Measurements from ENCODE around the gene PFKL. TPM values are rescaled to one million over a fixed set of nuclear protein-coding genes. Genes with fewer than 3 reads are reported as not detected.
A peak's percentile ranks its signal among the peaks of the same experiment; 100 is the strongest.
"Not testable (repeated sequence)": the region's sequence is repeated elsewhere in the genome, so short reads cannot be mapped to it uniquely, and the experiment has no call there.

The PFKL gene
- total and polyA plus RNA-seq, 4 donors, result 48.0 to 115 (median 103) TPM

DNA sequence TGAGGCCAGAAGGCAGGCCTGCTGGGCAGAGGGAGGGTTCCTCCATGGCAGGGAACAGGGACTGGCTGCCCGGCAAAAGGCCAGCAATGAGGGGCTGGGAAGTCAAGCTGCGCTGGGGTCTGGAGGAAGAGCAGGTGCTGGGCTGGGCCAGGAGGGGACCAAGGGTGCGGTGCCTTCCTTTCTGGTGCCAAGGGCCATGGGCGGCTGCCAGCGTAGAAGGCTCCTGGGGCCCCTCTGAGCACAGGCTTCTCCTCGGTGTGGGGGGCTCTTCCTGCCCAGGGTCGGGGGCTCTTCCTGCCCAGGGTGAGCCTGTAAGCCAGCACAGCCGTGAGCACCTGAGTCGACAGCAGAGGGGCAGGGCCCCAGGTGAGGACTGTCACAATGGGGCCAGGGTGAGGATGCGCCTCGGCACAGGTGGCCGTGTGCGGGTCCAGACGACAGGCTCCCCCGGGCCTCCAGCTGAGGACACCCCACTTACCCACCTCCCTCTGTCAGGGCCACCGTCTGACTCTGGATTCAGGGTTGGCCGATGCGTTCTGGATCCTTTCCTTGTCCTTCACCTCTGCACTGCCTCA, 27.5 kb upstream of the PFKL start:
- Histone ChIP-seq H3K4me1 (ENCODE audit: control insufficient read depth in 1 of 2, insufficient read depth in 2 of 2, low read length in 2 of 2) (no peaks in the 10 kb centered on the region), H3K27ac (ENCODE audit: low read depth in 1 of 2, low read length in 2 of 2) (no peak overlapping the region), H3K36me3 (ENCODE audit: control insufficient read depth in 1 of 2, insufficient read depth in 2 of 2, low read length in 1 of 2) (no peaks in the 10 kb centered on the region), H3K4me3 (ENCODE audit: low read length in 2 of 2) (no peak overlapping the region), H3K9me3 (ENCODE audit: control insufficient read depth, low read length) (no peaks in the 10 kb centered on the region), H3K27me3 (ENCODE audit: control insufficient read depth in 1 of 2, insufficient read depth in 2 of 2, low read length in 1 of 2) (no peaks in the 10 kb centered on the region)
- intact Hi-C loops (cut with DNase I), result no loop called here
- DNase-seq (no peak), ATAC-seq (ENCODE audit: low FRiP score) (no peak)
- WGBS, 2 donors, result 90 to 92% methylated on average over 18 of the region's 18 CpGs

- 87 to 90% methylated on average over 7 of the region's 7 CpGs for WGBS, 2 donors
- H3K4me1 ChIP-seq (ENCODE audit: control insufficient read depth in 1 of 2, insufficient read depth in 2 of 2, low read length in 2 of 2), result no peaks in the 10 kb centered on the region
- no peak overlapping the region for H3K4me3 ChIP-seq (ENCODE audit: low read length in 2 of 2)
- intact Hi-C loops (cut with DNase I), result no loop called here
- H3K27me3 ChIP-seq (ENCODE audit: control insufficient read depth in 1 of 2, insufficient read depth in 2 of 2, low read length in 1 of 2), result no peaks in the 10 kb centered on the region
- ATAC-seq (ENCODE audit: low FRiP score), result no peak
- no peak for DNase-seq
- H3K9me3 ChIP-seq (ENCODE audit: control insufficient read depth, low read length), result no peaks in the 10 kb centered on the region
- H3K27ac ChIP-seq (ENCODE audit: low read depth in 1 of 2, low read length in 2 of 2), result no peak overlapping the region
- H3K36me3 ChIP-seq (ENCODE audit: control insufficient read depth in 1 of 2, insufficient read depth in 2 of 2, low read length in 1 of 2), result no peaks in the 10 kb centered on the region
Measured at GRCh38 chr21:44273046-44273445, 26.8 kb upstream of the PFKL start.

DNA sequence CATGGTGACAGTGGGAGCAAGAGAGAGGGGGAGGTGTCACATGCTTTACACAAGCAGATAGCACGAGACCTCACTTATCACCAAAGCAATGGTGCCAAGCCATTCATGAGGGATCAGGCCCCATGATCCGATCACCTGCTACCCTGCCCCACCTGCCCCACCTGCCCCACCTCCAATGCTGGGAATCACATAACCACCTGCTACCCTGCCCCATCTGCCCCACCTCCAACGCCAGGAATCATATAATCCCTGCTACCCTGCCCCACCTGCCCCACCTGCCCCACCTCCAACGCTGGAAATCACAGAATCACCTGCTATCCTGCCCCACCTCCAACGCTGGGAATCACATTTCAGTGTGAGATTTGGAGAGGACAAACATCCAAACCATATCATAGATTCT, 24.8 kb upstream of the PFKL start:
- DNase-seq, result peak in 1 of 2 donors; percentile 15
- 72 to 75% methylated on average over 5 of the region's 5 CpGs for WGBS, 2 donors
- Histone ChIP-seq H3K4me3 (ENCODE audit: low read length in 2 of 2) (no peak overlapping the region), H3K4me1 (ENCODE audit: control insufficient read depth in 1 of 2, insufficient read depth in 2 of 2, low read length in 2 of 2) (no peaks in the 10 kb centered on the region), H3K27me3 (ENCODE audit: control insufficient read depth in 1 of 2, insufficient read depth in 2 of 2, low read length in 1 of 2) (no peaks in the 10 kb centered on the region), H3K9me3 (ENCODE audit: control insufficient read depth, low read length) (no peaks in the 10 kb centered on the region), H3K27ac (ENCODE audit: low read depth in 1 of 2, low read length in 2 of 2) (no peak overlapping the region), H3K36me3 (ENCODE audit: control insufficient read depth in 1 of 2, insufficient read depth in 2 of 2, low read length in 1 of 2) (no peaks in the 10 kb centered on the region)
- intact Hi-C loops (cut with DNase I), result no loop called here
- no peak for ATAC-seq (ENCODE audit: low FRiP score)

DNA sequence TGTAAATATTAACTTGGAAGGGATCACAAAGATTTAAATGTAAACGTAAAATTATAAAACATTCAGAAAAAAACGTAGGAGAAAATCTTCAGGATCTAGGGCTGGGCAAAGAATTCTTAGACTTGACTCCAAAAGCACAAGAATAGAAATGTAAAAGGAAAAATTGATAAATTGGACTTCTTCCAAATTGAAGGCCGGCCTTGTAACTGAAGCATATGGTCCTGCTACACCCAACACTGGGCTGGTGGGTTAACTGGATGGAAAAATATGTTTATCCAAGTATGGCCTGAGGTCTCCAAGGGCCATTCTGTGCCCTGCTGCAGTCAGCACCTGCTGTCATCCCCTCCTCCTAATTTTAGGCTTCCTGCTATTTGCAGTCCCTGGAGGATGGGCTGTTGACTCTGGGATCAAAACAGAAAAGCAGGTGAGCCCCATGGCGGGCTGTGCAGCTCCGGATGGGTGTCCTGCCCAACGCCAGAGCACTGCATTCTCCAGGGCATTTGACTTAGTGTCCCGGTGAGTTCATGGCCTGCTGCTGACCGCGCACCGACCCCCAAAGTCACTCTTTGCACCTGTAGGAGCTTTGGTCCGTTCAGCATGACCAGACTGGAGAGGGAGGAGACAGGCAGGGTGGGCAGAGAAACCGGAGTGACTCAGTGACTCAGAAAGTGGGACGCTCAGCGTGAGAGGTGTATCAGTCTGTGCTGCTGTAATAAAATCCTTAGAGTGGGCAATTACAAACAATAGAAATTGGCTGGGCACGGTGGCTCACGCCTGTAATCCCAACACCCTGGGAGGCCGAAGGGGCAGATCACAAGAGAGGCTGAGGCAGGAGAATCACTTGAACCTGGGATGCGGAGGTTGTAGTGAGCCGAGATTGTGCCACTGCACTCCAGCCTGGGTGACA, 20.2 kb upstream of the PFKL start:
- intact Hi-C loops (cut with DNase I), result no loop called here
- no peak overlapping the region for H3K4me3 ChIP-seq (ENCODE audit: low read length in 2 of 2)
- H3K36me3 ChIP-seq (ENCODE audit: control insufficient read depth in 1 of 2, insufficient read depth in 2 of 2, low read length in 1 of 2), result no peaks in the 10 kb centered on the region
- H3K9me3 ChIP-seq (ENCODE audit: control insufficient read depth, low read length), result no peaks in the 10 kb centered on the region
- H3K4me1 ChIP-seq (ENCODE audit: control insufficient read depth in 1 of 2, insufficient read depth in 2 of 2, low read length in 2 of 2), result no peaks in the 10 kb centered on the region
- H3K27ac ChIP-seq (ENCODE audit: low read depth in 1 of 2, low read length in 2 of 2), result no peak overlapping the region
- no peaks in the 10 kb centered on the region for H3K27me3 ChIP-seq (ENCODE audit: control insufficient read depth in 1 of 2, insufficient read depth in 2 of 2, low read length in 1 of 2)
- DNase-seq, result peak in 1 of 2 donors; percentile 26
- WGBS, 2 donors, result 80 to 86% methylated on average over 19 of the region's 19 CpGs
- no peak for ATAC-seq (ENCODE audit: low FRiP score)

DNA sequence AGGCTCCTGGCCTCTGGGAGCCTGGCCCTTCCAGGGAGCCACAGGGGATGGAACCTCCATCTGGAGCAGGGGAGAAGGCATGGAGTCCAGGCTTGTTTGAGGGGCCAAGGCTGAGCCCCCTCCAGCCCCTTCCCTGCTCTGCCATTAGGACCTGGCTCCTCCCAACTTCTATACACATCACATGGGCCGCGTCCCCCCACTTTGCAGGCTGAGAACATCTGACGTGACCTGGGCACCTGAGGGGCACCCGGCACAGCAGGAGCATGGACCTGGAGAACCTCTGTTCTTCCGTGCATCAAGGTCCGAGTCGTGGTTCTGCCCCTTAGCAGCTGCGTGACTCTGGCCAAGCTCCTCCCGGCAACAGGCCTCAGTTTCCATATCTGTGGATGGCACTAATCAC, 18.1 kb upstream of the PFKL start:
- no peaks in the 10 kb centered on the region for H3K9me3 ChIP-seq (ENCODE audit: control insufficient read depth, low read length)
- peak; percentile 9 for ATAC-seq (ENCODE audit: low FRiP score)
- no peak overlapping the region for H3K4me3 ChIP-seq (ENCODE audit: low read length in 2 of 2)
- H3K27me3 ChIP-seq (ENCODE audit: control insufficient read depth in 1 of 2, insufficient read depth in 2 of 2, low read length in 1 of 2), result no peaks in the 10 kb centered on the region
- H3K27ac ChIP-seq (ENCODE audit: low read depth in 1 of 2, low read length in 2 of 2), result no peak overlapping the region
- peak in 1 of 2 donors; percentile 34 for DNase-seq
- intact Hi-C loops (cut with DNase I), result no loop called here
- WGBS, 2 donors, result 90 to 96% methylated on average over 9 of the region's 9 CpGs
- H3K36me3 ChIP-seq (ENCODE audit: control insufficient read depth in 1 of 2, insufficient read depth in 2 of 2, low read length in 1 of 2), result no peaks in the 10 kb centered on the region
- no peaks in the 10 kb centered on the region for H3K4me1 ChIP-seq (ENCODE audit: control insufficient read depth in 1 of 2, insufficient read depth in 2 of 2, low read length in 2 of 2)

- intact Hi-C loops (cut with DNase I), result no loop called here
- Histone ChIP-seq H3K27me3 (ENCODE audit: control insufficient read depth in 1 of 2, insufficient read depth in 2 of 2, low read length in 1 of 2) (no peaks in the 10 kb centered on the region), H3K27ac (ENCODE audit: low read depth in 1 of 2, low read length in 2 of 2) (no peak overlapping the region), H3K9me3 (ENCODE audit: control insufficient read depth, low read length) (no peaks in the 10 kb centered on the region), H3K36me3 (ENCODE audit: control insufficient read depth in 1 of 2, insufficient read depth in 2 of 2, low read length in 1 of 2) (no peaks in the 10 kb centered on the region), H3K4me1 (ENCODE audit: control insufficient read depth in 1 of 2, insufficient read depth in 2 of 2, low read length in 2 of 2) (no peaks in the 10 kb centered on the region), H3K4me3 (ENCODE audit: low read length in 2 of 2) (no peak overlapping the region)
- 91% methylated on average over 9 of the region's 9 CpGs for WGBS, 2 donors
- DNase-seq (peak in 1 of 2 donors; percentile 2), ATAC-seq (ENCODE audit: low FRiP score) (no peak)
Measured at GRCh38 chr21:44282370-44282769, 17.5 kb upstream of the PFKL start.

- H3K9me3 ChIP-seq (ENCODE audit: control insufficient read depth, low read length); H3K27me3 ChIP-seq (ENCODE audit: control insufficient read depth in 1 of 2, insufficient read depth in 2 of 2, low read length in 1 of 2); intact Hi-C loops (cut with DNase I); H3K36me3 ChIP-seq (ENCODE audit: control insufficient read depth in 1 of 2, insufficient read depth in 2 of 2, low read length in 1 of 2); H3K27ac ChIP-seq (ENCODE audit: low read depth in 1 of 2, low read length in 2 of 2); ATAC-seq (ENCODE audit: low FRiP score); H3K4me1 ChIP-seq (ENCODE audit: control insufficient read depth in 1 of 2, insufficient read depth in 2 of 2, low read length in 2 of 2); H3K4me3 ChIP-seq (ENCODE audit: low read length in 2 of 2): not testable (repeated sequence)
- WGBS, 2 donors, result 78 to 83% methylated on average over 11 of the region's 11 CpGs
- peak in 1 of 2 donors; percentile 26 for DNase-seq
Measured at GRCh38 chr21:44283211-44283785, 16.6 kb upstream of the PFKL start.

DNA sequence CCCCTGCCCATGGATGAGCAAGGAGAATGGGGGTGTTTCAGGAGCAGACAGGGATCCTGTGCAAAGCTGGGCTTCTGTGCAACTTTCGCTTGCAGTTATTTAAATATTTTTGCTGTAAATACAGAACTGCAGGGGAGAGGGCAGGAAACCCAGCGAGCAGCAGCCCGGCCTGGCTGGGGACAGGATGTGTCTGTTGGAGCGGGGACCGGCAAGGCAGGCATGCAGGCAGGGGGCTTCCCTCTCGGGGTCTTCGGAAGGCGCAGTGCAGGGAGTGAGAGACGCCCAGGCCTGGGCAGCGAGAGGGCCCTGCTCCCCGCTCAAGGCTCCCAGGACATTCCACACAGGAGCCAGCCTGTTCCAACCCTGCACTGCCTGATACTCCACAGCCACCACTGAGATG, 15.9 kb upstream of the PFKL start:
- no peak for DNase-seq
- Histone ChIP-seq H3K36me3 (ENCODE audit: control insufficient read depth in 1 of 2, insufficient read depth in 2 of 2, low read length in 1 of 2) (no peaks in the 10 kb centered on the region), H3K9me3 (ENCODE audit: control insufficient read depth, low read length) (no peaks in the 10 kb centered on the region), H3K27ac (ENCODE audit: low read depth in 1 of 2, low read length in 2 of 2) (no peak overlapping the region), H3K4me1 (ENCODE audit: control insufficient read depth in 1 of 2, insufficient read depth in 2 of 2, low read length in 2 of 2) (no peaks in the 10 kb centered on the region), H3K4me3 (ENCODE audit: low read length in 2 of 2) (no peak overlapping the region), H3K27me3 (ENCODE audit: control insufficient read depth in 1 of 2, insufficient read depth in 2 of 2, low read length in 1 of 2) (no peaks in the 10 kb centered on the region)
- ATAC-seq (ENCODE audit: low FRiP score), result no peak
- 85 to 87% methylated on average over 9 to 11 of the region's 11 CpGs for WGBS, 2 donors
- intact Hi-C loops (cut with DNase I), result no loop called here

All from aorta (tissue), 5 donors.